GM23338 (cell line): ENCODE results near the gene SLC49A4. TPM values are rescaled to one million over a fixed set of nuclear protein-coding genes. Genes with fewer than 3 reads are reported as not detected.
A peak's percentile ranks its signal among the peaks of the same experiment; 100 is the strongest.

ENCODE experiments used
- ATAC-seq: fragments of 200-7000 bp; cut with Tn5 transposase; 3 replicates; pipeline ENCODE4 v1.9.1; 2020
- DNase-seq: peaks from one replicate; pipeline ENCODE4 v3.0.0-alpha.2; 2015; ENCODE audit warnings: low spot score
- H2AFZ ChIP-seq: fragments of 200-600 bp; sonication (generic); 2 replicates; pipeline ENCODE4 v1.8.0; 2016; ENCODE audit warnings: antibody characterized with exemption, mild to moderate bottlenecking, moderate library complexity
- H3F3A ChIP-seq: fragments of 200-600 bp; sonication (generic); replicated peaks from 2 replicates; pipeline ENCODE4 v1.8.0; 2017; ENCODE audit warnings: antibody characterized with exemption, mixed run types, low read depth
- H3K27ac ChIP-seq: fragments of 200-600 bp; sonication (generic); 2 replicates; pipeline ENCODE4 v1.6.1; 2016; ENCODE audit warnings: low read depth
- H3K27me3 ChIP-seq: fragments of 200-600 bp; sonication (generic); 2 replicates; pipeline ENCODE4 v1.8.0; 2016; ENCODE audit warnings: mild to moderate bottlenecking, mixed run types, moderate library complexity; ENCODE audit not compliant: insufficient read depth
- H3K36me3 ChIP-seq: fragments of 200-600 bp; sonication (generic); 2 replicates; pipeline ENCODE4 v1.8.0; 2016; ENCODE audit warnings: mild to moderate bottlenecking; ENCODE audit not compliant: insufficient read depth
- H3K4me1 ChIP-seq: fragments of 200-600 bp; sonication (generic); 2 replicates; pipeline ENCODE4 v1.8.0; 2016; ENCODE audit warnings: mild to moderate bottlenecking, moderate library complexity; ENCODE audit not compliant: insufficient read depth
- H3K4me2 ChIP-seq: fragments of 200-600 bp; sonication (generic); 2 replicates; pipeline ENCODE4 v1.7.1; 2017; ENCODE audit warnings: mixed run types
- H3K4me3 ChIP-seq: fragments of 200-600 bp; sonication (generic); 2 replicates; pipeline ENCODE4 v1.6.1; 2016; ENCODE audit warnings: mixed run types
- H3K79me2 ChIP-seq: fragments of 200-600 bp; sonication (generic); replicated peaks from 2 replicates; pipeline ENCODE4 v1.8.0; 2017; ENCODE audit warnings: mild to moderate bottlenecking; ENCODE audit not compliant: insufficient read depth
- H3K9me2 ChIP-seq: fragments of 200-600 bp; sonication (generic); 2 replicates; pipeline ENCODE4 v1.8.0; 2017; ENCODE audit not compliant: insufficient read depth
- H4K20me1 ChIP-seq: fragments of 200-600 bp; sonication (generic); replicated peaks from 2 replicates; pipeline ENCODE4 v1.8.0; 2017; ENCODE audit warnings: mild to moderate bottlenecking; ENCODE audit not compliant: insufficient read depth
- H3K27ac Mint-ChIP-seq: 2 replicates; pipeline ENCODE4 v1.8.0; 2020; ENCODE audit warnings: inconsistent platforms, mild to moderate bottlenecking, moderate library complexity, mixed read lengths
- H3K27me3 Mint-ChIP-seq: 3 replicates; pipeline ENCODE4 v1.8.0; 2022; ENCODE audit warnings: low read depth, mild to moderate bottlenecking, moderate library complexity, mixed read lengths, inconsistent platforms; ENCODE audit not compliant: insufficient read depth, poor library complexity
- H3K36me3 Mint-ChIP-seq: 3 replicates; pipeline ENCODE4 v1.8.0; 2021; ENCODE audit warnings: low read depth, mild to moderate bottlenecking, inconsistent platforms, moderate library complexity, mixed read lengths
- H3K4me1 Mint-ChIP-seq: 3 replicates; pipeline ENCODE4 v1.8.0; 2020; ENCODE audit warnings: mild to moderate bottlenecking, inconsistent platforms, mixed read lengths
- H3K4me3 Mint-ChIP-seq: 3 replicates; pipeline ENCODE4 v1.8.0; 2021; ENCODE audit warnings: moderate library complexity, mild to moderate bottlenecking, inconsistent platforms, mixed read lengths
- H3K9me3 Mint-ChIP-seq: 3 replicates; pipeline ENCODE4 v1.8.0; 2020; ENCODE audit warnings: moderate library complexity, mild to moderate bottlenecking, inconsistent platforms, mixed read lengths
- CREB1 ChIP-seq: fragments of 250-450 bp; sonication (Bioruptor Pico); IDR thresholded peaks from 2 replicates; pipeline ENCODE4 v1.5.0; 2020; ENCODE audit warnings: low read depth, mild to moderate bottlenecking, moderate library complexity
- CTCF ChIP-seq, 2 experiments: fragments of 200-600 bp in 1 of 2; sonication (generic) in 1 of 2; conservative IDR thresholded peaks; 2 replicates each; pipeline versions ENCODE4 v1.5.1 to v1.6.1; 2016 to 2017; ENCODE audit warnings: antibody characterized with exemption in 2 of 2, low read depth in 2 of 2, mild to moderate bottlenecking in 2 of 2, moderate library complexity in 1 of 2
- ETS1 ChIP-seq: IDR thresholded peaks from 2 replicates; pipeline ENCODE4 v1.6.1; 2016; ENCODE audit warnings: antibody characterized with exemption
- EZH2 ChIP-seq: fragments of 200-600 bp; sonication (generic); IDR thresholded peaks from one replicate; pipeline ENCODE4 v1.8.0; 2017; ENCODE audit warnings: antibody characterized with exemption, mild to moderate bottlenecking, low read depth; ENCODE audit not compliant: unreplicated experiment
- JUNB ChIP-seq: IDR thresholded peaks from one replicate; pipeline ENCODE4 v1.6.1; 2016; ENCODE audit warnings: antibody characterized with exemption; ENCODE audit not compliant: unreplicated experiment
- POLR2AphosphoS5 ChIP-seq: IDR thresholded peaks from 2 replicates; pipeline ENCODE4 v1.6.1; 2016; ENCODE audit warnings: antibody characterized with exemption, low read depth
- STAT1 ChIP-seq: IDR thresholded peaks from one replicate; pipeline ENCODE4 v1.6.1; 2016; ENCODE audit warnings: antibody characterized with exemption; ENCODE audit not compliant: unreplicated experiment
- ZNF114 ChIP-seq: fragments of 250-450 bp; sonication (Bioruptor Pico); IDR thresholded peaks from 2 replicates; pipeline ENCODE4 v1.5.0; 2020; ENCODE audit warnings: mild to moderate bottlenecking, moderate library complexity
- ZNF331 ChIP-seq: fragments of 250-450 bp; sonication (Bioruptor Pico); IDR thresholded peaks from 2 replicates; pipeline ENCODE4 v1.5.0; 2020; ENCODE audit warnings: low read depth, mild to moderate bottlenecking, moderate library complexity
- ZNF462 ChIP-seq: fragments of 250-450 bp; sonication (Bioruptor Pico); IDR thresholded peaks from 2 replicates; pipeline ENCODE4 v1.5.0; 2020; ENCODE audit warnings: mild to moderate bottlenecking, moderate library complexity
- polyA plus RNA-seq: library from polyadenylated mRNA; unstranded; fragments of >200 nt; fragmentation: Nextera tagmentation; extraction: Ambion mirVana; gene quantifications from 2 replicates; pipeline ENCODE4 v1.2.1, GENCODE V29; 2016
- total RNA-seq: library from RNA; depleted of rRNA; stranded (reverse); fragments of >200 nt; shearing (Covaris generic); gene quantifications from 2 replicates; pipeline ENCODE4 v1.2.3, GENCODE V29; 2014

SLC49A4 gene
- total and polyA plus RNA-seq, 2 experiments from 2014 or later, result 3.7 to 16.8 TPM

- no peak overlapping the region for H3K4me3 Mint-ChIP-seq
- Histone ChIP-seq H3K4me2 (no peak overlapping the region), H3K79me2 (no peaks in the 10 kb centered on the region), H3K4me1 (no peaks in the 10 kb centered on the region; the same call in 1 of the 2 replicates), H2AFZ (no peak overlapping the region), H3K27me3 (no peaks in the 10 kb centered on the region), H3K4me3 (no peak overlapping the region), H3K36me3 (no peaks in the 10 kb centered on the region), H3K9me2 (no peaks in the 10 kb centered on the region), H3F3A (no peaks in the 10 kb centered on the region), H4K20me1 (no peaks in the 10 kb centered on the region), H3K27ac (no peak overlapping the region)
- no peak overlapping the region for H3K27ac Mint-ChIP-seq
- H3K27me3 Mint-ChIP-seq, result no peaks in the 10 kb centered on the region
- H3K36me3 Mint-ChIP-seq, result no peaks in the 10 kb centered on the region
- DNase-seq, result no peak
- no peak for ATAC-seq
- no peaks in the 10 kb centered on the region for H3K9me3 Mint-ChIP-seq
- H3K4me1 Mint-ChIP-seq, result peaks cover 12% of the 10 kb centered on the region; the same call in 2 of the 3 replicates
- TF ChIP-seq EZH2 (no peak), JUNB (no peak)
Observed at GRCh38 chr3:122880173-122880572, 85.3 kb downstream of the SLC49A4 start.

GRCh38 chr3:122880624-122881023 is 85.8 kb downstream of the SLC49A4 start:
- no peak overlapping the region for H3K4me2 ChIP-seq
- no peak overlapping the region for H3K27ac ChIP-seq
- H3F3A ChIP-seq, result no peaks in the 10 kb centered on the region
- H3K27me3 ChIP-seq, result no peaks in the 10 kb centered on the region
- DNase-seq (peak; percentile 71), ATAC-seq (peak; percentile 99)
- Mint-ChIP-seq H3K4me1 (peaks cover 12% of the 10 kb centered on the region; the same call in 2 of the 3 replicates), H3K36me3 (no peaks in the 10 kb centered on the region), H3K9me3 (no peaks in the 10 kb centered on the region), H3K27me3 (no peaks in the 10 kb centered on the region), H3K4me3 (no peak overlapping the region), H3K27ac (no peak overlapping the region)
- no peaks in the 10 kb centered on the region for H3K36me3 ChIP-seq
- H3K4me1 ChIP-seq, result no peaks in the 10 kb centered on the region; the same call in 1 of the 2 replicates
- no peaks in the 10 kb centered on the region for H4K20me1 ChIP-seq
- no peak overlapping the region for H2AFZ ChIP-seq
- H3K9me2 ChIP-seq, result no peaks in the 10 kb centered on the region
- H3K4me3 ChIP-seq, result no peak overlapping the region
- H3K79me2 ChIP-seq, result no peaks in the 10 kb centered on the region
- no peak for TF ChIP-seq ZNF462 (CRISPR knock-in tag)
- TF ChIP-seq ZNF114 (CRISPR knock-in tag), result no peak
- no peak for TF ChIP-seq ETS1
- TF ChIP-seq STAT1, result no peak
- no peak for TF ChIP-seq EZH2
- TF ChIP-seq ZNF331 (CRISPR knock-in tag), result no peak
- no peak for TF ChIP-seq CREB1 (CRISPR knock-in tag)
- no peak for TF ChIP-seq CTCF (conservative IDR thresholded peaks at IDR 0.05; ENCODE audit: low read depth in 2 of 2)
- TF ChIP-seq POLR2AphosphoS5, result no peak
